ENCODE results near the gene PTTG2.

DNA sequence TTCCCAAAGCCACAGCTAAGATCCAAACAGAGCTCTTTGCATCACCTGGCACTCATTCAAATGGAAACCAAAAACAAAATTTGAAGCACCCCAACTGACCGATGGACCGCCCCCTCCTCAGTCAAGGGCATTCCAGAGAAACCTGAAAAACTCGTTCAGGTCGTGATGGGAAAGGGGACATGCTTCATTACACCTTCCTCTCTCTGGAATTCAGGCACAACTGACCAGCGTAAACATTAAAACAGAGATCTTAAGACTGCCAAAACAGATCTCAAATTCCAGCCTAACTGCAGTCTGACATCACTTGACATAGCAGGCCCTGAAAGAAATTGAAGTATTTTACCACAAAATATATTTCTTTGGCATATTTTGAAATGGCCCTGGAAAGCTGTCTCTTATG lies 28.5 kb downstream of the PTTG2 start:
- TF ChIP-seq, protein P1, sequence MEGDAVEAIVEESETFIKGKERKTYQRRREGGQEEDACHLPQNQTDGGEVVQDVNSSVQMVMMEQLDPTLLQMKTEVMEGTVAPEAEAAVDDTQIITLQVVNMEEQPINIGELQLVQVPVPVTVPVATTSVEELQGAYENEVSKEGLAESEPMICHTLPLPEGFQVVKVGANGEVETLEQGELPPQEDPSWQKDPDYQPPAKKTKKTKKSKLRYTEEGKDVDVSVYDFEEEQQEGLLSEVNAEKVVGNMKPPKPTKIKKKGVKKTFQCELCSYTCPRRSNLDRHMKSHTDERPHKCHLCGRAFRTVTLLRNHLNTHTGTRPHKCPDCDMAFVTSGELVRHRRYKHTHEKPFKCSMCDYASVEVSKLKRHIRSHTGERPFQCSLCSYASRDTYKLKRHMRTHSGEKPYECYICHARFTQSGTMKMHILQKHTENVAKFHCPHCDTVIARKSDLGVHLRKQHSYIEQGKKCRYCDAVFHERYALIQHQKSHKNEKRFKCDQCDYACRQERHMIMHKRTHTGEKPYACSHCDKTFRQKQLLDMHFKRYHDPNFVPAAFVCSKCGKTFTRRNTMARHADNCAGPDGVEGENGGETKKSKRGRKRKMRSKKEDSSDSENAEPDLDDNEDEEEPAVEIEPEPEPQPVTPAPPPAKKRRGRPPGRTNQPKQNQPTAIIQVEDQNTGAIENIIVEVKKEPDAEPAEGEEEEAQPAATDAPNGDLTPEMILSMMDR (IDR thresholded peaks at IDR 0.05): no peak
- no peak for TF ChIP-seq EP300 (IDR thresholded peaks at IDR 0.05)

Measured in tibial nerve (tissue), 4 donors.